B cell (primary cell): ENCODE data around the gene ZNF277.

ENCODE experiments used
- EZH2 ChIP-seq: IDR thresholded peaks from 2 replicates; pipeline ENCODE4 v1.6.1; 2012; ENCODE audit warnings: borderline replicate concordance, low read depth, mild to moderate bottlenecking, moderate library complexity, low read length; ENCODE audit not compliant: insufficient read depth, poor library complexity, severe bottlenecking
- TF ChIP-seq, protein P1 (sequence below): fragments of 200-600 bp; IDR thresholded peaks from one replicate; pipeline ENCODE4 v1.8.0; 2022; ENCODE audit warnings: antibody characterized with exemption, mild to moderate bottlenecking

DNA sequence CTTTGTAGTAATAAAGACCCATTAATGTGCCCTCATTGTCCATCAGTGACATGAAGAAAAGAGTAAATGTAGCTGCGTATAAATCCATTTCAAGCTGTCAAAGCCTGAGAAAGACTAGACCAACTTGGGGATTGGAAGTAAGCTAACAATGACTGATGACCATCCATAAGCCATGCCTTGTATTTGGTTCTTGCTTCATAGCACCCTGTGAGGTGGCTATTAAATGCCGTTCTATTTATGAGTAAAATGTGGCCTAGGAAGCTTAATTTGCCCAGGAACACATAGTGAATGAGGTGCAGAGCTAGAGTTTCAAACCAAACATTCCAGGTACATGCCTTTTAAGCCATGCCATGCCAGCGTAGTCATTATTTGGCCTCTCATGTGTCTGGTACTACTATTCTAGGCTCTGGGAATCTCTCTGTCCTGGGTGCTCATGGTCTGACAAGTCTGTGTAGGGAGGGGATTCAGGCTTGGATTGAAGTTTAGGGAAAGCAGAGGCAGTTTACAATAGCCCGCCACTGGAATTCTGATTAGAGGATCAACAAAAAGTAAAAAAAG is 92.1 kb downstream of the ZNF277 start:
- TF ChIP-seq, protein P1, sequence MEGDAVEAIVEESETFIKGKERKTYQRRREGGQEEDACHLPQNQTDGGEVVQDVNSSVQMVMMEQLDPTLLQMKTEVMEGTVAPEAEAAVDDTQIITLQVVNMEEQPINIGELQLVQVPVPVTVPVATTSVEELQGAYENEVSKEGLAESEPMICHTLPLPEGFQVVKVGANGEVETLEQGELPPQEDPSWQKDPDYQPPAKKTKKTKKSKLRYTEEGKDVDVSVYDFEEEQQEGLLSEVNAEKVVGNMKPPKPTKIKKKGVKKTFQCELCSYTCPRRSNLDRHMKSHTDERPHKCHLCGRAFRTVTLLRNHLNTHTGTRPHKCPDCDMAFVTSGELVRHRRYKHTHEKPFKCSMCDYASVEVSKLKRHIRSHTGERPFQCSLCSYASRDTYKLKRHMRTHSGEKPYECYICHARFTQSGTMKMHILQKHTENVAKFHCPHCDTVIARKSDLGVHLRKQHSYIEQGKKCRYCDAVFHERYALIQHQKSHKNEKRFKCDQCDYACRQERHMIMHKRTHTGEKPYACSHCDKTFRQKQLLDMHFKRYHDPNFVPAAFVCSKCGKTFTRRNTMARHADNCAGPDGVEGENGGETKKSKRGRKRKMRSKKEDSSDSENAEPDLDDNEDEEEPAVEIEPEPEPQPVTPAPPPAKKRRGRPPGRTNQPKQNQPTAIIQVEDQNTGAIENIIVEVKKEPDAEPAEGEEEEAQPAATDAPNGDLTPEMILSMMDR: no peak
- TF ChIP-seq EZH2: no peak
